Activated CD8-positive, alpha-beta T cell treated with anti-CD3 and anti-CD28 coated beads, Interleukin-2, amount 10 ng/mL, durations not matched to agents 7 days and 5 days (primary cell): ENCODE data around the gene MNX1. TPM values are rescaled to one million over a fixed set of nuclear protein-coding genes. Genes with fewer than 3 reads are reported as not detected.

ENCODE experiments used
- ATAC-seq: fragments of 150-1000 bp; cut with Tn5 transposase; one replicate; pipeline ENCODE4 v1.10.0; 2021; ENCODE audit warnings: moderate library complexity
- CTCF ChIA-PET: fragments of 350-600 bp; sonication (Branson Sonifier 250); formaldehyde crosslinking; loops from one replicate; lab custom pipeline; 2021; ENCODE audit warnings: antibody characterized with exemption; lab: Charles Lee
- POLR2A ChIA-PET: fragments of 350-600 bp; sonication (Branson Sonifier 250); formaldehyde crosslinking; loops from one replicate; lab custom pipeline; 2021; ENCODE audit warnings: antibody characterized with exemption; lab: Charles Lee
- DNase-seq: peaks from one replicate; pipeline ENCODE4 v3.0.0-alpha.2; 2020
- H3K27ac Mint-ChIP-seq: one replicate; pipeline ENCODE4 v1.8.0; 2021; ENCODE audit warnings: mild to moderate bottlenecking, mixed read lengths
- H3K27me3 Mint-ChIP-seq: one replicate; pipeline ENCODE4 v1.8.0; 2021; ENCODE audit warnings: low read depth, mixed read lengths
- H3K36me3 Mint-ChIP-seq: one replicate; pipeline ENCODE4 v1.8.0; 2021; ENCODE audit warnings: low read depth, mixed read lengths
- H3K4me1 Mint-ChIP-seq: one replicate; pipeline ENCODE4 v1.8.0; 2021; ENCODE audit warnings: low read depth, mixed read lengths
- H3K4me3 Mint-ChIP-seq: one replicate; pipeline ENCODE4 v1.8.0; 2021; ENCODE audit warnings: mild to moderate bottlenecking, mixed read lengths
- H3K9me3 Mint-ChIP-seq: one replicate; pipeline ENCODE4 v1.8.0; 2022; ENCODE audit warnings: mixed read lengths; ENCODE audit not compliant: insufficient read depth
- total RNA-seq, 2 experiments: library from RNA; stranded (reverse); gene quantifications; one replicate each; pipeline ENCODE4 v1.2.3, GENCODE V29; 2021

The MNX1 gene
- total RNA-seq, 2 experiments from 2014 or later: not detected

DNA sequence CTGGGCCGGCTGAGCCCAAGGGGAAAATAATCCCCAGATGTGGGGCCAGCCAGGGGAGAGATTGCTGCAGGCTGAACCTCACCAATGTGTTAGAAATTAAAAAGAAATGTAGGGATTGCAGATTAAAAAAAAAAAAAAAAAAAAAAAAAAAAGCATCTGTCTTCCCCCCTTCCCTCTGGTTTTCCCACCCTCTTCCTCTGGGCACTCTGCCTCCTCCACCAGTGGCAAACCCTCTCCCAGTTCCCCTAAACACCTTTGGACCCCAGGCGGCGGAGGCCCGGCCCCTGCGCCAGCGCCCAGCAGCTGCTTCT is 7.1 kb downstream of the MNX1 start:
- Mint-ChIP-seq H3K27ac (no peak overlapping the region), H3K36me3 (peaks cover 2% of the 10 kb centered on the region), H3K4me3 (no peak overlapping the region), H3K4me1 (peaks cover 21% of the 10 kb centered on the region), H3K27me3 (peaks cover 82% of the 10 kb centered on the region), H3K9me3 (no peaks in the 10 kb centered on the region)
- ATAC-seq (no peak), DNase-seq (no peak)
- CTCF ChIA-PET: no interaction called here
- POLR2A ChIA-PET: no interaction called here

DNA sequence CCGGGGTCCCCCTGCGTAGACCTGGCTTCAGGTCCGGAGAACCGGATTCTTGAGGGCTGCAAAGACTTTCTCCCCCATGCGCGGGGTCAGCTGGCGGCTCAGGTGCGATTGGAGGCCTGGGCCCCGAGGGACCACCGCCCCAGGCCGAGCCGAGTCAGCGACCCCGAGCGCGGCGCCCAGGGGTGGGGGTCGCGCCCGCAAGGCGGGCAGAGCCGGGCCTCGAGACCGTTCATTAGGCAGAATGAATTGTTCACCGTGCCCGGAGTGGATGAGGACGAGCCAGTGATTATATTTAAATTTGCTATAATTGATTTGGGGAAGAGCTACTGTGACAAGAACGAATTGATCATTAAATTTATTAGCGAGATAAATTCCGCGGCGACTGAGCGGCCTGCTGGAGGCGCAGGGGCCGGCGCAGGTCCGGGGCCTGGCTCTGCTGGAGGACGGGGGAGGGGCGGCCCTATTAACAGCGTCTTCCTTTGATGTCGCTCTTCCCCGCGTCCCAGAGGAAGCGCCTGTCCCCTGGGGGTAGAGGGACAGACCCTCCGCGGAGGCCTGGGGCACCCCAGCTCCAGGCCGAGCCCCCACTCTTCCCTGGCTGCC is 7.5 kb downstream of the MNX1 start:
- DNase-seq: no peak
- ATAC-seq: no peak
- H3K4me1 Mint-ChIP-seq: peaks cover 21% of the 10 kb centered on the region
- ChIA-PET POLR2A (no interaction called here), CTCF (interaction anchor here (1.1 kb wide), 1 partner anchor 17 kb away, joined by 3 read pairs; no protein-coding TSS in a partner anchor)
- peaks cover 2% of the 10 kb centered on the region for H3K36me3 Mint-ChIP-seq
- no peaks in the 10 kb centered on the region for H3K9me3 Mint-ChIP-seq
- H3K27ac Mint-ChIP-seq: no peak overlapping the region
- H3K27me3 Mint-ChIP-seq: peaks cover 81% of the 10 kb centered on the region
- no peak overlapping the region for H3K4me3 Mint-ChIP-seq

DNA sequence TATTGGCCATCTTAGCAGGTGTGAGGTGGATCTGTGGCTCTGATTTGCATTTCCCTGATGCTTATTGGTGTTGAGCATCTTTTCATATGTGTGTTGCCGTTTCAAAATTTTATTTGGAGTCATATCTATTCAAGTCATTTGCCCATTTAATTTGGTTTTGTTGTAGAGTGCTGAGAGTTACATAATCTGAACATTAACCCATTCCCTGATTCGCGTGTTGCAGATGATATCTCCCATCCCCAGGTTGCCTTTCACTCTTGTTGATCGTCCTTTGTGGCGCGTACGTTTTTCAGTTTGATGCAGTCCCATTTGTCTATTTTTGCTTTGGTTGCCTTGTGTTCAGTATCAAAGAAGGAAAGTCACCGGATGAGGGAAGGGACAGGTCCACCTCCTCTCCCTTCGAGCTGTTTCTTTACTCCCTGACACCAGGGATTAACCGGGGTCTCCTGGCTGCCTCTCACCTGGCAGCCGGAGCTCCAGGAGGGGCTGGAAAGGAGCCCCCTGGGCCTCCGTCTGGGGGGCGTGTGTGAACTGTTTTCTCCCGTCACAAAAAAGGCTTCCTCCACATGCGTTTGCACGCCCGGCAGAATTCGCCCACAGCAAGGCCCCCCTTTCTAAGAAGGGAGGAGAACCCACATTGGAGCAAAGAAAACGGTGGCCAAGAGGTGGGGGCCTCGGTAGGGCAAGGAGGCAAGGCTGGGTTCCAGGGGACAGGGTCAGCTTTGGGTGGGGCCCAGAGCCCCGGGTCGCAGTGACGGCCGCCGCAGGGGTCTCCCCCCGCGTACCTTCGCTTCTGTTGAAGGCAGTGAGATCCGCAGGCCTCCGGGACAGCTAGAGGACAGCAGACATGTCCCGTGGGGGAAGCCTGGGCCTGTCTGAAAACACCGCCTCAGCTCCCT is 8.3 kb downstream of the MNX1 start:
- Mint-ChIP-seq H3K27ac (no peak overlapping the region), H3K36me3 (peaks cover 2% of the 10 kb centered on the region), H3K9me3 (no peaks in the 10 kb centered on the region), H3K4me3 (no peak overlapping the region), H3K27me3 (peaks cover 82% of the 10 kb centered on the region), H3K4me1 (peaks cover 21% of the 10 kb centered on the region)
- ChIA-PET CTCF (interaction anchor here (1.1 kb wide), 1 partner anchor 18 kb away, joined by 3 read pairs; no protein-coding TSS in a partner anchor), POLR2A (no interaction called here)
- DNase-seq (no peak), ATAC-seq (no peak)

DNA sequence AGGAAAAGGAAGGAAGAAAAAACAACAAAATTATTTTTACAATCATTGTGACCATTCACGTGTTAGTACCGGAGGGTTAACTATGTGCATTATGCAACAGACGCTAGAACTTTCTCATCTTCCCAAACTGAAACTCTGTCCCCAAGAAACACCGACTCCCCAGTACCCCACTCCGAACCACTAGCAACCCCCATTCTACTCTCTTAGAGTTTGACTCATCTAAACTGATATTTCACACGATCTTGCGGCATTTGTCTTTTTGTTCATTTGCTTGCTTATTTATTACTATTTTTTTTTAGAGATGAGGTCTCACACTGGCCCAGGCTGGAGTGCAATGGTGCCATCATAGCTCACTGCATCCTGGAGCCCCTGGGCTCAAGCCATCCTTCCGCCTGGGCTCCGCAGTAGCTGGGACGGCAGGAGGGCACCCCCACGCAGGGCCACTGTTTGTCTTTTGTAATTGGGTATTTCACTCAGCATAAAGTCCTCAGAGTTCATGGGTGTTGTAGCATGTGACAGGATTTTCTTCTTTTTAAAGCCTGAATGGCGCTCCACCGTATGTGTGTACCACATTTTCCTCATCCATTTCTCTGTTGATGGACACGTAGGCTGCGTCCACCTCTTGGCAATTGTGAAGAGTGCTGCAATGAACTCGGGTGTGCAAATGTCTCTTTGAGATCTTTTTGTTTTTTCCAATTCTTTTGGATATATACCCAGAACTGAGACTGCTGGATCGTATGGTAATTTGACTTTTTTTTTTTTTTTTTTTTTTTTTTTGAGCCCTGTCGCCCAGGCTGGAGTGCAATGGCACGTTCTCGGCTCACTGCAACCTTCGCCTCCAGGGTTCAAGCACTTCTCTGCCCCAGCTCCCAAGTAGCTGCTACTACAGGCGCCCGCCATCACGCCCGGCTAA is 9.5 kb downstream of the MNX1 start:
- Mint-ChIP-seq H3K9me3 (no peaks in the 10 kb centered on the region), H3K27me3 (peaks cover 80% of the 10 kb centered on the region), H3K27ac (peak overlapping the region; percentile 37), H3K36me3 (peaks cover 2% of the 10 kb centered on the region), H3K4me3 (peak overlapping the region; percentile 26), H3K4me1 (peaks cover 21% of the 10 kb centered on the region)
- DNase-seq (no peak), ATAC-seq (no peak)
- ChIA-PET POLR2A (no interaction called here), CTCF (no interaction called here)

DNA sequence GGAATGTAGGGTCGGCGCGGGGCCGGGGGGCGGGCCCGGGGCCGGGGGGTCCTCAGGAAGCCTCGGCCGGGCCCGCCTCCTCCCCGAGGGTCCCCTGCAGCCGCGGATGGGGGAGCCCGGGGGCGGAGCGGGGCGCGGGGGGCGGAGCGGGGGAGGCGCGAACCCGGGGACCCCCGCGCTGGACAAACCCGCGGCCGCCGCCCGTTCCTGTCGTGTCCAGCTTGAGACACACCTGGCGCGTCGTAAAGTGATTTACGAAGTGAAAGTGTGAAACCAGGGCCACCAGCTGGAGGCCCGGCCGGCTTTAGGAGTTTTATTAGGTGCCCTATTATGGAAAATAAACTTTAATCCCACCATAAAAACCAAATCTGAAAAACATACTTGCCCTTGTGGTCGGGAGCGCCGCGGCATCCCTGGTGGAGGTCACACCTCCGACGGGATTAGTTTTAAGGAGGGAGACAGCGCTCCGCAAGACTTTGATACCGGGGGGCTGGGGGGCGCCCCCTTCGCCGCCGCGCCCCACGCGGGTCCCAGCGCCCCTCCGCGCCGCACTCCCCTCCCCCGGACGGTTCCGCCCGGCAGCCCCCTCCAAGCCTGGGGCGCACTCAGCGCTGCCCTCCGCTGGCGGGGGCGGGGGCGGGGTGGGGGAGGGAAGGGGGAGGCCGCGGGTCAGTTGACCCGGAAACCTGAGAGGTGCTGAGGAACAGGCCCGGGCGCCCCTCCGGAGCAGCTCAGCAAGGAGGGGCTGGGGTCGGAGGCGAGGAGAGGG is 10.3 kb downstream of the MNX1 start:
- Mint-ChIP-seq H3K4me1 (peaks cover 21% of the 10 kb centered on the region), H3K27ac (no peak overlapping the region), H3K9me3 (no peaks in the 10 kb centered on the region), H3K27me3 (peaks cover 82% of the 10 kb centered on the region), H3K36me3 (peaks cover 2% of the 10 kb centered on the region), H3K4me3 (peak overlapping the region; percentile 63)
- no peak for ATAC-seq
- DNase-seq: no peak
- CTCF ChIA-PET: no interaction called here
- POLR2A ChIA-PET: no interaction called here

DNA sequence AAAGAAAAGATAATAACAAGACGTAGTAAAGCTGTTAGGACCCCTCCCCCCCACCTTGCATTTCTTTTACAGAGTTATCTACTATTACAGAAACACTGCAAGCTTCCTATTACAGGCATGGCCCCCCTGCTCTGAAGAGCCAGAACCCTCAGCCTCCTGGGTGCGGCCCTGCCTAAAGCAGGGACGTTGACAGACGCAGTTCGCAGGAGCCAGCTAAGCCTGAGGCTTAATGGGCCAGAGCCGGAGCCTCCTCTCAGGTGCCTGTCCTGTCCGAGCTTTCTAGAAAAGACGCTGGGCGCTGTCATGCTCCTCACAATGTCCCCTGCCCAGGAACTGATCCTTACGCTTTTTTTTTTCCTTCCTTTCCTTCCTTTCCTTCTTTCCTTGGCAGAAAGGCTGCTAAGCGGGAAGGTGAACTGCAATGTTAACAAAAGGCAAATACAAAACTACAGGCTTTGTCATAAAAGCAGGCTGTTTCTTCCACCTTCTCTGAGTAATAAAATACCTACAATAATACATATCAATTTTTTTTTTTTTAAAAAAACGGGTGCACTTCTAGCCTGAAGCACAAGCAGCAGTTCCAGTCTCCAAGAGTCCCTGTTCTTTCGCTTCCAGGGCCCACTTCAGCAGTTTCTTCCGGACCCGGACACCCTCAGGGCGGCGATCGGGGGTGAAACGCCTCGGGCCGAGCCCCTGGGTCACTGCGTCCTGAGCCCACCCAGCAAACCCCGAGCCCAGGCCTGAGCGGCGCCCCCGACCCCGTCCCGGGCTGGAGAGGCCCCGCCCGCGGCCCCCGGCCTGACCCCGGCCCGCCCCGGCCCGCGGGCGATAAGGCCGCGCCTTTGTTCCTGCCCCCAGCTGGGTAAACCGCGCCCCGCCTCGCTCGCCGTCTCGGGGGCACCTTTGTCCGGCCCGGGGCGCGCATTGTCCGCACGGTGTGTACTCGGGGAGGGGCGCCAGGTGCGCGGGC is 11.2 kb downstream of the MNX1 start:
- POLR2A ChIA-PET: no interaction called here
- CTCF ChIA-PET: no interaction called here
- Mint-ChIP-seq H3K4me1 (peaks cover 15% of the 10 kb centered on the region), H3K9me3 (no peaks in the 10 kb centered on the region), H3K4me3 (no peak overlapping the region), H3K36me3 (peaks cover 2% of the 10 kb centered on the region), H3K27ac (no peak overlapping the region), H3K27me3 (peaks cover 74% of the 10 kb centered on the region)
- DNase-seq (no peak), ATAC-seq (peak; percentile 52)

DNA sequence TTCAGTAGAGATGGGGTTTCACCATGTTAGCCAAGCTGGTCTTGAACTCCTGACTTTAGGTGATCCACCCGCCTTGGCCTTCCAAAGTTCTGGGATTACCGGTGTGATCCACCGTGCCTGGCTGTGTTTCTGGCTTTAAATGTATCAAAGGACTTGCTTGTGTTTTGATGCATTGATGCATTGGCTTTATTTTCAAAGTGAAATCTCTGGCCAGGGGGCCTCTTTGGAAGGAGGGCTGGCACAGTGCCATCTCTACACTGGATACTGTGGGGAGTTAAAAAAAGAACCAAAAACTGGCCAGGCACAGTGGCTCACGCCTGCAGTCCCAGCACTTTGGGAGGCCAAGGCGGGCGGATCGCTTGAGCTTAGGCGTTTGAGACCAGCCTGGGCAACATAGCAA is 16.0 kb downstream of the MNX1 start:
- ChIA-PET POLR2A (no interaction called here), CTCF (no interaction called here)
- Mint-ChIP-seq H3K9me3 (no peaks in the 10 kb centered on the region), H3K4me1 (peaks cover 2% of the 10 kb centered on the region), H3K36me3 (no peaks in the 10 kb centered on the region), H3K4me3 (no peak overlapping the region), H3K27me3 (peaks cover 41% of the 10 kb centered on the region), H3K27ac (no peak overlapping the region)
- no peak for DNase-seq
- no peak for ATAC-seq

DNA sequence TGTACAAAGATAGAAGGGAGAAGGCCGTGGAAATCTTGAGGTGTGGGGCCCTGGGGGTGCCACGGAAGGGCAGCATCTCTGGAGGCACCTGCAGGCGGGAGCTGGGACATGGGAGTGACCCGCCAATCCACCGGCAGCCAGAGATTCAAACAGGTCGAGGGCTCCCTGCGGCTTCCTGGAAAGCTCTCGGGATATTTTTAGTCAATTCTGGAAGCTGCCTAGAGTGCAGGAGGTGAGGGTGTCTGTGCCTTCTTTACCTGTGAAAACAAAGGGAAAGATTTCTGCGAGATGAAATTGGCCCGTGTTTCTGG is 16.6 kb downstream of the MNX1 start:
- peaks cover 36% of the 10 kb centered on the region for H3K27me3 Mint-ChIP-seq
- H3K36me3 Mint-ChIP-seq: no peaks in the 10 kb centered on the region
- no peak for ATAC-seq
- no peak overlapping the region for H3K4me3 Mint-ChIP-seq
- H3K27ac Mint-ChIP-seq: no peak overlapping the region
- DNase-seq: no peak
- POLR2A ChIA-PET: no interaction called here
- H3K4me1 Mint-ChIP-seq: no peaks in the 10 kb centered on the region
- CTCF ChIA-PET: no interaction called here
- H3K9me3 Mint-ChIP-seq: no peaks in the 10 kb centered on the region

DNA sequence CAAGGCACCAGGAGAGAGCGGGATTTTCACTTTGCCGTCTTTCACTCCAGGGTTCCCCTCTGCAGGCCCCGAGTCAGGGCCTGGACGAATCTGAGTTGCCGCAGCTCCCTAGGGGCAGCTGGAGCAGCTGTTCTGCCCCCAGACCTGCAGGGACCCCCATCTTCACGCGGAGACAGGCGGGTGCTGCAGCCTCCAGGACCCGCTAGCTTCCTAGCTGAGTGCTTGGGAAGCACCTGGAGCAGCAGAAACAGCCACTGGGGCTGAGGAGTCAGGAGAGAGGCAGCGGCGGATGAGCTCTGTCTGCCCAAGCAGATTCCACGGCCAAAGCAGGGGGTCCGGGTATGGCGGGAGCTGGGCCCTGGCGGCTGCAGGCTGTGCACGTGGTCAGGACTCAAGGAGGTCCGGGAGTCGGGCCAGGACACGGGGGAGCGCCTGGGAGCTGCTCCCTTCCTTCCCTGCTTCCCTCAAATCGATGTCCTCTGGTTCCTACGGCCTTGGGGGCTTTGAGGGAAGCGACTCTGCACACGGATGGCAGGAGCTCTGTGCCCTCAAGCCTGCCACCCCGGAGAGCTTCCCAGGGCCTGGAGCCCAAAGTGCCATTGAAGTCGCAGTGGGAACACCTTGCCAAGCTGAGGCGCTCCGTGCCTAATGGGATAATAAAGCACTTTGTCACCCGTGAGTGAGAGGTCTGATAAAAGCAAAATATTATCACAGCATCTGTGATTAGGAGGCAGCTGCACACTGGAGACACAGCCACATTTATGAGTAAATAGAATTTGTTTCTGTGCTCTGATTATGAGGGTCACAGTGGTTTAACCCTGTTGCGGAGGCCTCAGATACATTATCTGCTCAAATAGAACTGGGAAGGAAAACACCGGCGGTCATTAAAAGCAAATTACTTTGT is 17.2 kb downstream of the MNX1 start:
- no peak overlapping the region for H3K27ac Mint-ChIP-seq
- ChIA-PET POLR2A (no interaction called here), CTCF (no interaction called here)
- H3K9me3 Mint-ChIP-seq: no peaks in the 10 kb centered on the region
- no peaks in the 10 kb centered on the region for H3K36me3 Mint-ChIP-seq
- H3K4me1 Mint-ChIP-seq: no peaks in the 10 kb centered on the region
- DNase-seq (no peak), ATAC-seq (no peak)
- H3K4me3 Mint-ChIP-seq: no peak overlapping the region
- H3K27me3 Mint-ChIP-seq: peaks cover 30% of the 10 kb centered on the region
